GM18505 (cell line): ENCODE measurements around the gene MTA3.
A peak's percentile ranks its signal among the peaks of the same experiment; 100 is the strongest.

Experiments used
- ATAC-seq: cut with Tn5 transposase; IDR thresholded peaks from one replicate; pipeline ENCODE4 v1.9.1; 2021; ENCODE audit not compliant: unreplicated experiment
- POLR2A ChIP-seq: IDR thresholded peaks from 4 replicates; pipeline ENCODE4 v1.6.1; 2011; ENCODE audit warnings: borderline replicate concordance; ENCODE audit not compliant: insufficient read depth, insufficient read length; ENCODE audit errors: extremely low read depth

MTA3 gene

GRCh38 chr2:42783511-42783910 lies 215.1 kb downstream of the MTA3 start:
- no peak for ATAC-seq
- TF ChIP-seq POLR2A = no peak

GRCh38 chr2:42784204-42784880 lies 215.9 kb downstream of the MTA3 start:
- no peak for ATAC-seq
- no peak for TF ChIP-seq POLR2A

GRCh38 chr2:42786561-42787345 lies 218.3 kb downstream of the MTA3 start:
- TF ChIP-seq POLR2A = no peak
- no peak for ATAC-seq

DNA sequence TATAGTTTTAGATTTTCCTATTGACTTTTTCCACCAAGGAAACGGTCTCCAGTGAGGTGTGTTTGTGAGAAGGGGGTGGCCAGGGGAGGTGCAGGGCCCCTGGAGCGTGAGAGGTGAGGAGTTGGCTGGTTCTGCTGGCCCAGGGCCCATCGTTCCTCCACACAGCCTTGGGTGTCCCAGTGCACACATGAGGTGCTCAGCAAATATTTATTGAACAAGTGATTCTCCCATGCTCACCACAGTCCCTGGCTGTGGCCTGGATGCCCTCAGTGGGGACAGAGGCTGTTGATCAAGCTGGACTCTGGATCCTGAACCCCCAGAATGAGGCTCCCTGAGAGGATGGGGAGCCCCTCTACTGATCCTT lies 219.0 kb downstream of the MTA3 start:
- no peak for TF ChIP-seq POLR2A
- ATAC-seq = no peak

- TF ChIP-seq POLR2A = no peak
- no peak for ATAC-seq
Observed at GRCh38 chr2:42787788-42788477, 219.5 kb downstream of the MTA3 start.

DNA sequence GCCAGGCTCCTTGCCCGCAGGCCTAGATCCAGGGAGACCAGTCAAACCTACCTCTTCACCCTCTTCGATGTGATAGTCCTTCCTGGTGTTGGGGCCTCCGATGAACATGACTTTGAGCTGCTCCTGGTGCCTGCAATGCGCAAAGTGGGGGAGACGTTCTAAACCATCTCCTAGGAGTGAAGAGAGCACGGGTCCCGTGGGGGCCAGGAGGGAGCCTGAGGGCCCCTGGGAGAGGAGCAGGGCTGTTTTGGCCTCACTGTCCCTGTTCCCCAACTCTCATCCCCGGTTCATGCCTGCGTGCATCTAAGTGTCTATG lies 220.0 kb downstream of the MTA3 start:
- ATAC-seq = no peak
- no peak for TF ChIP-seq POLR2A

DNA sequence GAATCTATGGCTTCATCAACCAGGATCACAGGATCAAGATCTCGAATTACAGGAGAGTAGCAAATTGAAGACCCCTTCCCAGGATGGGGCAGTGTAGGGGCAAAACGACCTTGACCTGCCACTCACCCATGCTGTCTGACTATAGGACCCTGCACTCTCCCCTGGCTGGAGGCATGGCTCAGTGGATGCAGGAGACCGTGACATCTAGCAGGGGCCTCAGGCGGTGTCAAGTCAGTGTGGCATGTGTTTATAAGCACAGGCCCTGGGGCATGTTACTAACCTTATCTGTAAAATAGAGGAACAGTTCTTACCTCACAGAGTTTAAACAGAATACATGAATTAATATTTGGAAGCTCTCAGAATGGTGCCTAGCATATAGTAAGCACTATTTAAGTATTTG lies 220.4 kb downstream of the MTA3 start:
- no peak for TF ChIP-seq POLR2A
- no peak for ATAC-seq

GRCh38 chr2:42789751-42790150 lies 221.3 kb downstream of the MTA3 start:
- no peak for ATAC-seq
- TF ChIP-seq POLR2A = no peak

- TF ChIP-seq POLR2A = no peak
- ATAC-seq = no peak
Observed at GRCh38 chr2:42791606-42792005, 223.2 kb downstream of the MTA3 start.

DNA sequence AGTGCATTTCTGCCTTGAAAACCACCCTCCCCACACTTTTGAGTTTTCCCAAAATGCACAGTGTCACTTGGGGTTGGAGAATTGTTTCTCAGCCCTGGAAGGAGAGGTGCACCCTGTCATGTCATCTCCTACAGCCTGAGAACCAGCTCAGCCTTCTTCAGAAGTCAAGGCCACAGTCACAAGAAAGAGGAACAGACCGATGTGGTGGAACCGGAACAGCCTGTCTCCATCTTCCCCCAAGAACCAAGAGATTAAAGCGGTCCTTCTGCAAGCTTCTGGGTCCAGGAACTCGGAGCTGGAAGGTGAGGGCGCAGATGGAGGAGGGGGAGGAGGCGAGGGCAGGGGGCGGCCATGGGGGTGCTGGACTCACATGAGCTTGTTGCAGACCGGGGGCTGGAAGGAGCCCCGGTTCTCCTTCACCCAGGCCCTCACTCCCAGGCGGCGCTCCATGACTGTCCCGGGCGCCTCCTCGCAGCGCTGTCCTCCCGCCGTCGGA lies 223.7 kb downstream of the MTA3 start:
- peak; percentile 29 for ATAC-seq
- peak; percentile 67 for TF ChIP-seq POLR2A

DNA sequence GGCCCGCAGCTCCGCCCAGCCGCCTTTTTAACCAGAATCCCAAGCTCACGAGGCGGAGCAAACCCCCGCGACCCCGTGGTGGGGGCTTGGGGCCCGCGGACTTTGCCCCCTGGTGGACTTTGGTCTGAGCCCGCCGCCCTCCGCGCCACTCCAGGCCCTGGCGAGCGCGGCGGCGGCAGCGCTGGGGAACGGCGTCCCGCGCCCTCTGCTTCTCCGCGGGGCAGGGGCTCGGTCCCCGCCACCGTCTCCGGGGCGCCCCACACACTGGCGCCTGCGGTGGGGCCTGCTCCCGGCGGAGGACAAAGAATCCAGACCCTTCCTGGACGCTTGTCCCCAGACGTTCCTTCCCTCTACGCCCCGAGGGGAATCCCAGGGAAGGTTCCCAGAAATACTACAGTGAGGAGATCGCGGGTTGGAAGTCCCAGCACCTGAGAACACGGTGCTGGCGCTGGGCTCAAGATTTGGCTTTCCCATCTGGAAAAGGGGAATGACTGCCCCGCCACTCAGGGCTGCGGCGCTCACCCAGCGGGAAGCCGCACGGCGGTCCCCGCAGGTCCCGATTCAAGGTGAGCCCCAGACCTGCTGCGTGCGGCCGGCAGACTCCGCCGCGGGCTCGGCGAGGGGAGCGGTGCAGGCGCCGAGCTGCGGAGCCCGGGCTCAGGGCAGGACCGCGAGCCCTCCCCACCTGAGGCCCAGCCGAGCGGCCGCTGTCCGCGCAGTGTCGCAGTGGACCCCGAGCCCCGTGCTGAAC lies 224.3 kb downstream of the MTA3 start, which contains the start of gene HAAO:
TSS of gene HAAO (minus strand) at position 1 of the 751 bp plus-strand sequence. CDS start 47 bp downstream, outside the sequence.
- ATAC-seq = peak; percentile 38
- peak; percentile 49 for TF ChIP-seq POLR2A

GRCh38 chr2:42793334-42794270 lies 225.2 kb downstream of the MTA3 start:
- peak; percentile 6 for TF ChIP-seq POLR2A
- no peak for ATAC-seq
